ENCODE results near the gene GPRC5B.

- TF ChIP-seq POLR2AphosphoS5 (IDR thresholded peaks at IDR 0.05; ENCODE audit: borderline replicate concordance, low read depth, low read length): no peak
- no peak for TF ChIP-seq EZH2 (IDR thresholded peaks at IDR 0.05)
Measured at GRCh38 chr16:19933740-19934139, 49.1 kb upstream of the GPRC5B start.

Data from SK-N-MC (cell line).